Sigmoid colon (tissue), 4 donors: ENCODE results near the gene UPK1A.

Experiments used
- CTCF ChIP-seq, 4 experiments: fragments of 450-650 bp in 3 of 4; fragments of 200-600 bp in 1 of 4; IDR thresholded peaks; one replicate each; pipeline ENCODE4 v1.5.1; 2016 to 2019; ENCODE audit warnings: antibody characterized with exemption in 4 of 4, mild to moderate bottlenecking in 3 of 4, moderate library complexity in 2 of 4
- POLR2A ChIP-seq, 2 donors: fragments of 450-650 bp; IDR thresholded peaks; one replicate each; pipeline ENCODE4 v1.6.1; 2016; ENCODE audit warnings: antibody characterized with exemption in 2 of 2, mild to moderate bottlenecking in 2 of 2, moderate library complexity in 2 of 2
- POLR2AphosphoS5 ChIP-seq, 4 donors: sonication (generic); formaldehyde crosslinking; IDR thresholded peaks; one replicate each; pipeline ENCODE4 v1.6.1; 2017; ENCODE audit warnings: antibody characterized with exemption in 4 of 4

GRCh38 chr19:35666251-35666913, at the start of gene UPK1A:
- no peak for TF ChIP-seq CTCF (IDR thresholded peaks at IDR 0.05)
- no peak for TF ChIP-seq POLR2A (IDR thresholded peaks at IDR 0.05)
- no peak for TF ChIP-seq POLR2AphosphoS5 (IDR thresholded peaks at IDR 0.05)
